ENCODE data around the gene MYH9.

- TF ChIP-seq CTCF (IDR thresholded peaks at IDR 0.05) (no peak), POLR2A (IDR thresholded peaks at IDR 0.05) (no peak), EP300 (IDR thresholded peaks at IDR 0.05) (no peak), POLR2AphosphoS5 (IDR thresholded peaks at IDR 0.05) (no peak)
Observed at GRCh38 chr22:36330127-36330526, 57.6 kb downstream of the MYH9 start.
